HepG2 (cell line): ENCODE results near the gene TREH. TPM values are rescaled to one million over a fixed set of nuclear protein-coding genes. Genes with fewer than 3 reads are reported as not detected.

Experiments
- ATAC-seq: fragments of 200-7000 bp; cut with Tn5 transposase; 3 replicates; pipeline ENCODE4 v1.9.1; 2020; ENCODE audit warnings: mild to moderate bottlenecking, moderate library complexity
- BruUV-seq: library from RNA; stranded (reverse); fragments of 400-500 nt; replicated peaks from 2 replicates; lab custom pipeline; 2021; lab: Mats Ljungman, UMichigan
- CTCF ChIA-PET: fragments of 300-600 bp; formaldehyde crosslinking; extraction: SDS; loops from one replicate; lab custom pipeline; 2021; ENCODE audit warnings: low total read pairs, inconsistent platforms, low intra/inter-chr PET ratio; lab: Yijun Ruan, JAX
- POLR2A ChIA-PET: fragments of 350-600 bp; sonication (Branson Sonifier 250); formaldehyde crosslinking; loops from one replicate; lab custom pipeline; 2020; ENCODE audit warnings: antibody characterized with exemption, inconsistent platforms; lab: Yijun Ruan, JAX
- DNase-seq: peaks from one replicate; pipeline ENCODE4 v3.0.0-alpha.2; 2015; ENCODE audit warnings: low spot score
- FAIRE-seq: peaks from 3 replicates; lab custom pipeline; 2011; peaks lifted over from hg19 to GRCh38; lab: Jason Lieb, UNC
- H2AFZ ChIP-seq: one replicate; pipeline ENCODE4 v1.6.1; 2011; ENCODE audit warnings: low read length, inconsistent platforms
- H3K27ac ChIP-seq: fragments of 300-600 bp; 3 replicates; pipeline ENCODE4 v1.8.0; 2011; ENCODE audit warnings: mixed run types, mild to moderate bottlenecking, mixed read lengths, low read length, inconsistent platforms; ENCODE audit not compliant: insufficient read depth; ENCODE audit errors: extremely low read length
- H3K27me3 ChIP-seq, 2 experiments: fragments of 200-600 bp in 1 of 2; 2 replicates in 1 of 2; 3 replicates in 1 of 2; pipeline versions ENCODE4 v1.6.0 to v1.8.0; 2011; ENCODE audit warnings: low read length in 2 of 2, mild to moderate bottlenecking in 2 of 2, moderate library complexity in 2 of 2, inconsistent platforms in 1 of 2; ENCODE audit not compliant: insufficient read depth in 2 of 2, control insufficient read depth in 1 of 2
- H3K36me3 ChIP-seq, 2 experiments: fragments of 200-600 bp in 1 of 2; replicated peaks in 1 of 2; 2 replicates in 1 of 2; 3 replicates in 1 of 2; pipeline versions ENCODE4 v1.5.1 to v1.8.0; 2011; ENCODE audit warnings: low read length in 2 of 2, inconsistent platforms in 1 of 2; ENCODE audit not compliant: insufficient read depth in 2 of 2, control insufficient read depth in 1 of 2
- H3K4me1 ChIP-seq: 2 replicates; pipeline ENCODE4 v1.5.1; 2012; ENCODE audit warnings: low read length, inconsistent platforms; ENCODE audit not compliant: insufficient read depth
- H3K4me2 ChIP-seq: 2 replicates; pipeline ENCODE4 v1.6.0; 2011; ENCODE audit warnings: low read depth, low read length, inconsistent platforms
- H3K4me3 ChIP-seq, 3 experiments: fragments of 200-600 bp in 1 of 3; sonication (generic), shearing (Covaris generic) in 1 of 3; replicated peaks in 1 of 3; 2 replicates each; pipeline ENCODE4 v1.5.1; 2011 to 2016; ENCODE audit warnings: low read length in 3 of 3, inconsistent platforms in 2 of 3, low read depth in 2 of 3, mild to moderate bottlenecking in 2 of 3, control low read depth in 1 of 3, mixed read lengths in 1 of 3; ENCODE audit not compliant: insufficient read depth in 1 of 3
- H3K79me2 ChIP-seq: one replicate; pipeline ENCODE4 v1.6.1; 2011; ENCODE audit warnings: low read length, inconsistent platforms; ENCODE audit not compliant: insufficient read depth
- H3K9ac ChIP-seq: 2 replicates; pipeline ENCODE4 v1.6.0; 2011; ENCODE audit warnings: mild to moderate bottlenecking, low read depth, low read length, inconsistent platforms; ENCODE audit not compliant: insufficient read depth
- H3K9me3 ChIP-seq: 2 replicates; pipeline ENCODE4 v1.5.1; 2012; ENCODE audit warnings: mild to moderate bottlenecking, low read length
- H4K20me1 ChIP-seq: 2 replicates; pipeline ENCODE4 v1.6.0; 2011; ENCODE audit warnings: inconsistent platforms, mild to moderate bottlenecking, low read length, moderate library complexity; ENCODE audit not compliant: insufficient read depth
- WGBS: methylation state at CpG from one replicate; pipeline ENCODE4 v1.1.6; 2017; ENCODE audit warnings: low lambda C conversion rate; 5-methylcytosine and 5-hydroxymethylcytosine counted together
- in situ Hi-C: cut with HindIII; loops from 2 replicates; pipeline ENCODE4 v1.10.0; 2017; ENCODE audit warnings: low pct_unique_long_range_greater_than_20kb; ENCODE audit not compliant: extremely low pct_ligation_motif_present
- intact Hi-C: fragments of 100-400 bp; cut with micrococcal nuclease; formaldehyde crosslinking; loops from one replicate; pipeline ENCODE4 v1.10.0; 2022; ENCODE audit not compliant: unreplicated experiment
- polyA plus RNA-seq, 8 experiments: library from polyadenylated mRNA; depleted of rRNA in 3 of 8; stranded (reverse) in 7 of 8; unstranded in 1 of 8; fragments of >200 nt; fragmentation: Illumina TruSeq in 4 of 8; extraction: Trizol in 4 of 8; gene quantifications; 2 replicates each; pipeline versions ENCODE4 v1.2.1 to v1.2.3, GENCODE V29; 2011 to 2016; ENCODE audit warnings: low read depth in 4 of 8, missing spikeins in 1 of 8, mixed read lengths in 1 of 8; ENCODE audit not compliant: insufficient read depth in 1 of 8
- total RNA-seq, 5 experiments: library from RNA; depleted of rRNA; stranded (reverse); fragments of >200 nt; fragmentation: Illumina TruSeq; extraction: Trizol; gene quantifications; 2 replicates each; pipeline ENCODE4 v1.2.3, GENCODE V29; 2016; ENCODE audit warnings: low read depth in 1 of 5
- TF ChIP-seq, protein P1 (sequence below): sonication (generic); formaldehyde crosslinking; IDR thresholded peaks from 2 replicates; pipeline ENCODE4 v1.4.0; 2020; ENCODE audit warnings: missing genetic modification reagents
- TF ChIP-seq, protein P2 (sequence below): sonication (generic); formaldehyde crosslinking; IDR thresholded peaks from 2 replicates; pipeline ENCODE4; 2020; ENCODE audit warnings: missing genetic modification reagents, mild to moderate bottlenecking, borderline replicate concordance

The TREH gene
- total and polyA plus RNA-seq, 2 of the 13 experiments (the other 11 are each of a cell fraction or from before 2014, with no cell fraction given): 0.53 to 0.86 TPM

DNA sequence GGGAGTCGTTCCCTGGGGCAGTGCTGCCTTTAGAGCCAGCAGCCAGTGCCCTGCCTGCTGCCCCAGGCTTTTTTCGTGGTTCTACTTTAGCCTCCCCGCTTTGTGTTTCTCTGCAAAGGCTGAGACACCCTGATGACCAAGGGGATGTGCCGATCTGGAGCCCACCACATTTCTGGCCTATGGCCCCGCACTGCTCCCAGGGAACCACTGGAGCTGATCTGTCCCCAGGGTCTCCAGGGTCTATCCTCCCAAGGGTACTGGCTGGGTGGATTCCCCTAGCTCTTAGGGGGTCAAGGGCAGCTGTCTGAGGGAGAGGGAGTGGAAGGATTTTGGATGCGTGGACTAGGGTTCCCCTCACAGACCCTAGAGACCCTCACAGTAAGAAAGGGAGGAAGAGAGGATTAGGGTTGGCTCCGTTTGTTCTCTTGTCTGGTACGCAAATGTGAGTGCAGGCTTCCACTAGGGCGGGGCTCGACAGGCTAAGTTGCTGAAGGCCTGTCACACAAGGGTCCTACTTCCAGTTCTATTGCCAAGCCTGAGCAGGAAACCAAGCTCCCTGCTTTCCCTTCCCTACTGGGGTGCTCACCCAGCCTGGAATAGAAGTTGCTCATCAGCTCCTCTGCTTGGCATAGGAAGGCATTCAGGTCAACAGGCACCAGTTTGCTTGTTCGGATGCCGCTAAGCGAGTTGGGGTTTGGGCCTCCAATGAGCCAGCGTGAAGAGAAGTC, 19.3 kb downstream of the TREH start:
- ATAC-seq: no peak
- Histone ChIP-seq H3K4me1 (peaks cover 35% of the 10 kb centered on the region), H4K20me1 (no peaks in the 10 kb centered on the region), H3K9ac (no peak overlapping the region), H3K9me3 (no peaks in the 10 kb centered on the region), H3K27me3 (no peaks in the 10 kb centered on the region), H2AFZ (no peak overlapping the region), H3K4me3 (peak overlapping the region in 1 of 3 experiments; percentile 53; a peak in 1 of 6 replicates), H3K36me3 (peaks cover 1 to 7% of the 10 kb centered on the region in 2 experiments; a peak in 4 of 5 replicates), H3K79me2 (no peaks in the 10 kb centered on the region), H3K27ac (no peak overlapping the region), H3K4me2 (peak overlapping the region; percentile 72)
- DNase-seq: no peak
- intact Hi-C loops: loop anchor here (1.0 to 5.0 kb wide), 3 partner anchors 29 to 53 kb away; partner anchors contain the start of gene PHLDB1
- WGBS: 67% methylated on average over 10 of the region's 14 CpGs
- CTCF ChIA-PET: interaction anchor here (1.1 to 3.6 kb wide), 7 partner anchors 13 to 515 kb away, joined by 3 to 49 read pairs (median 7); partner anchors contain the start of genes PHLDB1 and TREH
- no TSS peak for BruUV-seq
- in situ Hi-C loops: no loop called here
- POLR2A ChIA-PET: interaction anchor here (0.9 to 3.2 kb wide), 6 partner anchors 14 to 131 kb away, joined by 3 to 15 read pairs (median 6); partner anchors contain the start of genes DDX6 and TREH
- TF ChIP-seq, protein P1, sequence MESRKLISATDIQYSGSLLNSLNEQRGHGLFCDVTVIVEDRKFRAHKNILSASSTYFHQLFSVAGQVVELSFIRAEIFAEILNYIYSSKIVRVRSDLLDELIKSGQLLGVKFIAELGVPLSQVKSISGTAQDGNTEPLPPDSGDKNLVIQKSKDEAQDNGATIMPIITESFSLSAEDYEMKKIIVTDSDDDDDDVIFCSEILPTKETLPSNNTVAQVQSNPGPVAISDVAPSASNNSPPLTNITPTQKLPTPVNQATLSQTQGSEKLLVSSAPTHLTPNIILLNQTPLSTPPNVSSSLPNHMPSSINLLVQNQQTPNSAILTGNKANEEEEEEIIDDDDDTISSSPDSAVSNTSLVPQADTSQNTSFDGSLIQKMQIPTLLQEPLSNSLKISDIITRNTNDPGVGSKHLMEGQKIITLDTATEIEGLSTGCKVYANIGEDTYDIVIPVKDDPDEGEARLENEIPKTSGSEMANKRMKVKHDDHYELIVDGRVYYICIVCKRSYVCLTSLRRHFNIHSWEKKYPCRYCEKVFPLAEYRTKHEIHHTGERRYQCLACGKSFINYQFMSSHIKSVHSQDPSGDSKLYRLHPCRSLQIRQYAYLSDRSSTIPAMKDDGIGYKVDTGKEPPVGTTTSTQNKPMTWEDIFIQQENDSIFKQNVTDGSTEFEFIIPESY (CRISPR knock-in tag): peak; percentile 83
- TF ChIP-seq, protein P2, sequence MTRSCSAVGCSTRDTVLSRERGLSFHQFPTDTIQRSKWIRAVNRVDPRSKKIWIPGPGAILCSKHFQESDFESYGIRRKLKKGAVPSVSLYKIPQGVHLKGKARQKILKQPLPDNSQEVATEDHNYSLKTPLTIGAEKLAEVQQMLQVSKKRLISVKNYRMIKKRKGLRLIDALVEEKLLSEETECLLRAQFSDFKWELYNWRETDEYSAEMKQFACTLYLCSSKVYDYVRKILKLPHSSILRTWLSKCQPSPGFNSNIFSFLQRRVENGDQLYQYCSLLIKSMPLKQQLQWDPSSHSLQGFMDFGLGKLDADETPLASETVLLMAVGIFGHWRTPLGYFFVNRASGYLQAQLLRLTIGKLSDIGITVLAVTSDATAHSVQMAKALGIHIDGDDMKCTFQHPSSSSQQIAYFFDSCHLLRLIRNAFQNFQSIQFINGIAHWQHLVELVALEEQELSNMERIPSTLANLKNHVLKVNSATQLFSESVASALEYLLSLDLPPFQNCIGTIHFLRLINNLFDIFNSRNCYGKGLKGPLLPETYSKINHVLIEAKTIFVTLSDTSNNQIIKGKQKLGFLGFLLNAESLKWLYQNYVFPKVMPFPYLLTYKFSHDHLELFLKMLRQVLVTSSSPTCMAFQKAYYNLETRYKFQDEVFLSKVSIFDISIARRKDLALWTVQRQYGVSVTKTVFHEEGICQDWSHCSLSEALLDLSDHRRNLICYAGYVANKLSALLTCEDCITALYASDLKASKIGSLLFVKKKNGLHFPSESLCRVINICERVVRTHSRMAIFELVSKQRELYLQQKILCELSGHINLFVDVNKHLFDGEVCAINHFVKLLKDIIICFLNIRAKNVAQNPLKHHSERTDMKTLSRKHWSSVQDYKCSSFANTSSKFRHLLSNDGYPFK: no peak
- FAIRE-seq: no peak
